Thyroid gland (tissue), 4 donors: ENCODE results near the gene DKK3. TPM values are rescaled to one million over a fixed set of nuclear protein-coding genes. Genes with fewer than 3 reads are reported as not detected.

Experiments
- DNase-seq, 2 donors: peaks; one replicate each; pipeline ENCODE4 v3.0.0-alpha.2; 2019
- H3K27ac ChIP-seq, 3 donors: fragments of 200-600 bp; sonication (generic); 1 replicate in 2 of 3; 2 replicates in 1 of 3; pipeline ENCODE4 v1.5.1; 2016 to 2019; ENCODE audit warnings: mild to moderate bottlenecking in 1 of 3, moderate library complexity in 1 of 3
- H3K27me3 ChIP-seq: fragments of 200-600 bp; sonication (generic); one replicate; pipeline ENCODE4 v1.5.1; 2019
- H3K36me3 ChIP-seq, 2 donors: fragments of 200-600 bp; sonication (generic); one replicate each; pipeline ENCODE4 v1.5.1; 2016 to 2019
- H3K4me1 ChIP-seq, 2 donors: fragments of 200-600 bp; sonication (generic); one replicate each; pipeline ENCODE4 v1.5.1; 2017 to 2019
- H3K4me3 ChIP-seq, 3 donors: fragments of 200-600 bp; sonication (generic); replicated peaks in 1 of 3; 1 replicate in 2 of 3; 2 replicates in 1 of 3; pipeline ENCODE4 v1.5.1; 2016; ENCODE audit warnings: mild to moderate bottlenecking in 1 of 3
- H3K9me3 ChIP-seq: fragments of 200-600 bp; sonication (generic); one replicate; pipeline ENCODE4 v1.5.1; 2017
- POLR2A ChIP-seq, 2 donors: fragments of 450-650 bp; IDR thresholded peaks; one replicate each; pipeline ENCODE4 v1.6.1; 2017; ENCODE audit warnings: antibody characterized with exemption in 2 of 2, mild to moderate bottlenecking in 2 of 2, moderate library complexity in 1 of 2
- WGBS, 2 donors: methylation state at CpG; one replicate each; pipeline ENCODE4 v1.1.5; 2017; 5-methylcytosine and 5-hydroxymethylcytosine counted together
- intact Hi-C: fragments of 100-400 bp; cut with DNase I; formaldehyde crosslinking; loops from one replicate; pipeline ENCODE4 v1.15.1; 2023
- total RNA-seq, 4 donors: library from RNA; depleted of rRNA; stranded (reverse); fragments of >200 nt; gene quantifications; one replicate each; pipeline ENCODE4 v1.2.3, GENCODE V29; 2016
- TF ChIP-seq, protein P1 (sequence below), 6 experiments: fragments of 200-600 bp in 3 of 6; fragments of 450-650 bp in 3 of 6; sonication (generic) in 3 of 6; IDR thresholded peaks; one replicate each; pipeline ENCODE4 v1.5.1; 2016 to 2019; ENCODE audit warnings: antibody characterized with exemption in 6 of 6, mild to moderate bottlenecking in 2 of 6, inconsistent platforms in 1 of 6, moderate library complexity in 1 of 6

DKK3 gene
- total RNA-seq, 4 donors from 2014 or later, result 15.1 to 72.0 (median 27.3) TPM

DNA sequence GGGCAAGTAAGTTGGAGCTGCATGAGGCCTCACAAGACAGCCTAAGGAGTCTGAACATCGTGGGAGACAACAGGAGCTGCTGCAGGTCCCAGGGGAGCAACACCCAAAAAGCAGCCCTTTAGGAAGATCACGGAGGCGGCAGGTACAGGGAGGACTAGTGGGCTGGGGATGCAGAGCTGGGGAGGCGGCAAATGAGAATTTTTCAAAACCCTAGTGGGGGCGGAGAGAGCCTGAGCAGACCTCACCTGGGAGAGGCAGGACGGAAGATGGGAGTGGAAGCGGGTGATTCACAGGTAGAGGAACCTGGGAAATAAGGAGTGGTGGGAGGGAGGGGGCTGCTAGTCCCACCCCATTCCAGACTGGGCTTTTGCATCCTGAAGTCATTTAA is 42.1 kb downstream of the DKK3 start:
- Histone ChIP-seq H3K4me3 (no peak overlapping the region), H3K27ac (no peak overlapping the region), H3K4me1 (peaks cover 0 to 3% of the 10 kb centered on the region in 2 donors), H3K9me3 (no peaks in the 10 kb centered on the region), H3K36me3 (no peaks in the 10 kb centered on the region), H3K27me3 (no peaks in the 10 kb centered on the region)
- WGBS, 2 donors, result 93 to 96% methylated on average over 7 of the region's 7 CpGs
- intact Hi-C loops, result no loop called here
- DNase-seq, result no peak
- TF ChIP-seq, protein P1, sequence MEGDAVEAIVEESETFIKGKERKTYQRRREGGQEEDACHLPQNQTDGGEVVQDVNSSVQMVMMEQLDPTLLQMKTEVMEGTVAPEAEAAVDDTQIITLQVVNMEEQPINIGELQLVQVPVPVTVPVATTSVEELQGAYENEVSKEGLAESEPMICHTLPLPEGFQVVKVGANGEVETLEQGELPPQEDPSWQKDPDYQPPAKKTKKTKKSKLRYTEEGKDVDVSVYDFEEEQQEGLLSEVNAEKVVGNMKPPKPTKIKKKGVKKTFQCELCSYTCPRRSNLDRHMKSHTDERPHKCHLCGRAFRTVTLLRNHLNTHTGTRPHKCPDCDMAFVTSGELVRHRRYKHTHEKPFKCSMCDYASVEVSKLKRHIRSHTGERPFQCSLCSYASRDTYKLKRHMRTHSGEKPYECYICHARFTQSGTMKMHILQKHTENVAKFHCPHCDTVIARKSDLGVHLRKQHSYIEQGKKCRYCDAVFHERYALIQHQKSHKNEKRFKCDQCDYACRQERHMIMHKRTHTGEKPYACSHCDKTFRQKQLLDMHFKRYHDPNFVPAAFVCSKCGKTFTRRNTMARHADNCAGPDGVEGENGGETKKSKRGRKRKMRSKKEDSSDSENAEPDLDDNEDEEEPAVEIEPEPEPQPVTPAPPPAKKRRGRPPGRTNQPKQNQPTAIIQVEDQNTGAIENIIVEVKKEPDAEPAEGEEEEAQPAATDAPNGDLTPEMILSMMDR (IDR thresholded peaks at IDR 0.05), result no peak
- no peak for TF ChIP-seq POLR2A (IDR thresholded peaks at IDR 0.05)

DNA sequence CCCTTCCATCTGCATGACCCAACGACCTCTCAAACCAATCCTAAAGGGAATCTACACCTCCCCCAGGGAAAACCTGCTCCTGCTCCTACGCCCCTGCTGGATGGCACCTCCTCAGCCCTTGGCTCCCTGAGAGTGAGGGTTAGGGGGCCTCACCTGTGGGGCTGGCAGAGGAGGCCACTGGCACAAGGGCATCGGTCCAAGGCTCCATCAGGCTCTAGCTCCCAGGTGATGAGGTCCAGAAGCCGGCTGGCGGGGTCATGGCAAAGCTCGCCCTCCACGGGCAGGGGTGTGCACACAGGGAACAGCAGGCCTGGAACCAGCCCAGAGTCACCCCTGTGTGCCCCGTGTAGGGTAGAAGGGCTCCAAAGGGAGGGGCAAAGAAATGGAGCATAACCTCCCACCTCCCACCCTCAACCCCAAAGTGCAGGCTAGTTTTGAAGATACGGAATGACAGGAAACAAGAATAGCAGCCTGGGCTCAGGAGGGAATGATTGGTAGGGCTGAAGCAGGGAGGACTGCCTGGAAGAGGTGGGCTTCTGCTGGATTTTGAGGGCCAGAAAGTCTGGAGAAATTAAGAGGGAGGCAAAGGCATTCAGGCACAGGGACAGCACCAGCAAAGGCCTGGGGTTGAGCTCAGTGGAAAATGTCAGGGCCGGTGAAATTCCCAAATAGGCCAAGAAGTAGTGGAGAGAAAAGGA is 42.6 kb downstream of the DKK3 start:
- no peak for DNase-seq
- intact Hi-C loops, result no loop called here
- no peaks in the 10 kb centered on the region for H3K36me3 ChIP-seq
- 93 to 95% methylated on average over 10 of the region's 10 CpGs for WGBS, 2 donors
- no peaks in the 10 kb centered on the region for H3K27me3 ChIP-seq
- no peak overlapping the region for H3K4me3 ChIP-seq
- H3K27ac ChIP-seq, result no peak overlapping the region
- no peaks in the 10 kb centered on the region for H3K9me3 ChIP-seq
- no peak for TF ChIP-seq POLR2A (IDR thresholded peaks at IDR 0.05)
- TF ChIP-seq, protein P1 (IDR thresholded peaks at IDR 0.05), result no peak
- H3K4me1 ChIP-seq, result peaks cover 0 to 3% of the 10 kb centered on the region in 2 donors

DNA sequence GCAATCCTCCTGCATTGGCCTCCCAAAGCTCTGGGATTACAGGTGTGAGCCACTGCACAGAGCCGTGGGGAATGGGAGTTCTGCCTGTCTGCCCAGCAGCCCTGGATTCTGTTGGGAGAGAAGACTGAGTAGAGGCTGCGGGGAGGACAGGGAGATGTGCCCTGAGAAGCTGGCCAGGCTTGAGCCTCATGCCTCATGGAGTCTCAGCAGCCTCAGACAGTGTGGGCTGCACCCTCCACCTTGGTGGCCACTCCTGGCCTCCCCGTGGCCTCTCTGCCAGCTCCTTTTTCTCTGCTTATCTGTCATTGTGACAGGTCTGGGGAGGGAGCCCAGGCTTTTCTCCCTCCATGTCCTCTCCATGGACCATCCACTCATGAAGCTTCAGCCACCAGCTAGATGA is 43.2 kb downstream of the DKK3 start:
- Histone ChIP-seq H3K4me3 (no peak overlapping the region), H3K27ac (no peak overlapping the region), H3K9me3 (no peaks in the 10 kb centered on the region), H3K27me3 (no peaks in the 10 kb centered on the region), H3K36me3 (no peaks in the 10 kb centered on the region), H3K4me1 (no peaks in the 10 kb centered on the region)
- intact Hi-C loops, result no loop called here
- no peak for DNase-seq
- WGBS, 2 donors, result 86 to 95% methylated on average over 3 of the region's 3 CpGs
- no peak for TF ChIP-seq POLR2A (IDR thresholded peaks at IDR 0.05)
- TF ChIP-seq, protein P1 (IDR thresholded peaks at IDR 0.05), result no peak

DNA sequence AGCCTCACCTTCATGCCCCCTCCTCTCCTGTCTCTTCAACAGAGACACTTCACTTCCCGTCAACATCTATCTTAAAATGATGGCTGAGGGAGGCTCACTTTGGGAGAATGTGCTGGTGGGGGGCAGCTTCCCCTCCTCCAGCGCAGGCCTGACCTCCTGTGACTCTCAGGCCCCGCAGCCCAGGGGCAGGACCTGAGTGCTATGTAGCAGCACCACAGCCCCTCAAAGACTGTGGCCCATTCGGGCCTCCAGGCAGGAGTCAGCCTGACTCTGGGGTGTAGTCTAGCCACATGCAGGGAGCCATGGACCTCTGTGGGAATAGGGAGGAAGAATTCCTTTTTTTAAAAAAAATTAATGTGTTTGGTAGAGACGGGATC is 43.7 kb downstream of the DKK3 start:
- no peaks in the 10 kb centered on the region for H3K9me3 ChIP-seq
- intact Hi-C loops, result no loop called here
- no peaks in the 10 kb centered on the region for H3K4me1 ChIP-seq
- TF ChIP-seq, protein P1 (IDR thresholded peaks at IDR 0.05), result no peak
- TF ChIP-seq POLR2A (IDR thresholded peaks at IDR 0.05), result no peak
- 95 to 98% methylated on average over 5 of the region's 5 CpGs for WGBS, 2 donors
- no peak overlapping the region for H3K27ac ChIP-seq
- H3K4me3 ChIP-seq, result no peak overlapping the region
- no peak for DNase-seq
- no peaks in the 10 kb centered on the region for H3K36me3 ChIP-seq
- no peaks in the 10 kb centered on the region for H3K27me3 ChIP-seq

DNA sequence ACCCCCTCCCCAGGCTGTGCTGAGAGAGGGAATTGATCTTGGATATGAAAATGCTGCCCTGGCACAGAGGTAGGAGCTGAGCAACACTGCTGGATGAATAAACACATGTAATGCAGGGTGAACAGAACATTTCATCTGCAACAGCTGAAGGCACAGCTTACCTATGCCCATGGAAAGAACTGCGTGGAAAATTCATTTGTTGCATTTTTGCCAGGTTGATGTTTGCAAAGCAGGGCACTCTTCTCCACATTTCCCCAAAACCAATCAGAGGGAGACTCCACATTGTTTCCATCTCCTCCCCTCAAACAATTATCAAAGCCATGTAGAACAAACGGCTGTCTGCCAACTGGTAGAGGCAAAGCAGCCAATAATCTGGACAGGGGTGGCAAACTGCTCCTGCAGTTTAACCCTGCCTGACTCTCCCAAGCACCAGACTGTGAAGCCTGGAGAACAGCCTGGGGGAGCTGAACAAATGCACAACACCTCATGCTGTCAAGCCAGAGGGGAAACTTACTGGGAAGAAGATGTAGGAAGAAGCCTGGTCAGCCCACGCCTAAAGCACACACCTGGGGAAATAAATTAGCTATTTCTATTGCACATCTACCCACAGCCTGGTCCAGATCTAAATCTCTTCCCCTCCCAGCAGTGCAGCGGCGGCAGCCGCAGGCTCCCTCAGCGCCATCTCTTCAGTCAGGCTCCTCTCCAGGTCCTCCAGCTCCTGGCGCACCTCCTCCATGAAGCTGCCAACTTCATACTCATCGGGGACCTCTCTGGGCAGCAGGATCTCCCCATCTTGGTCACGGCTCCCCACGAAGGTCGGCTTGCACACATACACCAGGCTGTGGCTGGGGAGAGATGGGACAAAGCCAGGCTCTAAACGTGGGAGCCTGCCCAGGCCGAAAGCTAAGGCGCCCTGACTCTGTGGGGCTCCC is 44.3 kb downstream of the DKK3 start:
- TF ChIP-seq POLR2A (IDR thresholded peaks at IDR 0.05), result no peak
- TF ChIP-seq, protein P1 (IDR thresholded peaks at IDR 0.05), result no peak
- 69 to 74% methylated on average over 8 to 12 of the region's 15 CpGs for WGBS, 2 donors
- Histone ChIP-seq H3K9me3 (no peaks in the 10 kb centered on the region), H3K27ac (no peak overlapping the region), H3K4me1 (no peaks in the 10 kb centered on the region), H3K4me3 (no peak overlapping the region), H3K36me3 (no peaks in the 10 kb centered on the region), H3K27me3 (no peaks in the 10 kb centered on the region)
- no peak for DNase-seq
- intact Hi-C loops, result no loop called here
